22Rv1 (cell line): ENCODE results near the gene PPL.

Experiments used
- ZFX ChIP-seq: fragments of 450-650 bp; IDR thresholded peaks from 2 replicates; pipeline ENCODE4 v1.6.1; 2017; ENCODE audit warnings: antibody characterized with exemption, borderline replicate concordance
- TF ChIP-seq, protein P1 (sequence below): fragments of 450-650 bp; IDR thresholded peaks from 2 replicates; pipeline ENCODE4 v1.5.1; 2017; ENCODE audit warnings: mild to moderate bottlenecking

- TF ChIP-seq, protein P1, sequence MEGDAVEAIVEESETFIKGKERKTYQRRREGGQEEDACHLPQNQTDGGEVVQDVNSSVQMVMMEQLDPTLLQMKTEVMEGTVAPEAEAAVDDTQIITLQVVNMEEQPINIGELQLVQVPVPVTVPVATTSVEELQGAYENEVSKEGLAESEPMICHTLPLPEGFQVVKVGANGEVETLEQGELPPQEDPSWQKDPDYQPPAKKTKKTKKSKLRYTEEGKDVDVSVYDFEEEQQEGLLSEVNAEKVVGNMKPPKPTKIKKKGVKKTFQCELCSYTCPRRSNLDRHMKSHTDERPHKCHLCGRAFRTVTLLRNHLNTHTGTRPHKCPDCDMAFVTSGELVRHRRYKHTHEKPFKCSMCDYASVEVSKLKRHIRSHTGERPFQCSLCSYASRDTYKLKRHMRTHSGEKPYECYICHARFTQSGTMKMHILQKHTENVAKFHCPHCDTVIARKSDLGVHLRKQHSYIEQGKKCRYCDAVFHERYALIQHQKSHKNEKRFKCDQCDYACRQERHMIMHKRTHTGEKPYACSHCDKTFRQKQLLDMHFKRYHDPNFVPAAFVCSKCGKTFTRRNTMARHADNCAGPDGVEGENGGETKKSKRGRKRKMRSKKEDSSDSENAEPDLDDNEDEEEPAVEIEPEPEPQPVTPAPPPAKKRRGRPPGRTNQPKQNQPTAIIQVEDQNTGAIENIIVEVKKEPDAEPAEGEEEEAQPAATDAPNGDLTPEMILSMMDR: no peak
- TF ChIP-seq ZFX: no peak
These were observed 1.7 kb upstream of the PPL start for GRCh38 chr16:4938683-4939030.
